Measurements from ENCODE around the gene CACNA1I. TPM values are rescaled to one million over a fixed set of nuclear protein-coding genes. Genes with fewer than 3 reads are reported as not detected.

The CACNA1I gene
- total RNA-seq, 1 experiment from 2014 or later, result 2.1 TPM

DNA sequence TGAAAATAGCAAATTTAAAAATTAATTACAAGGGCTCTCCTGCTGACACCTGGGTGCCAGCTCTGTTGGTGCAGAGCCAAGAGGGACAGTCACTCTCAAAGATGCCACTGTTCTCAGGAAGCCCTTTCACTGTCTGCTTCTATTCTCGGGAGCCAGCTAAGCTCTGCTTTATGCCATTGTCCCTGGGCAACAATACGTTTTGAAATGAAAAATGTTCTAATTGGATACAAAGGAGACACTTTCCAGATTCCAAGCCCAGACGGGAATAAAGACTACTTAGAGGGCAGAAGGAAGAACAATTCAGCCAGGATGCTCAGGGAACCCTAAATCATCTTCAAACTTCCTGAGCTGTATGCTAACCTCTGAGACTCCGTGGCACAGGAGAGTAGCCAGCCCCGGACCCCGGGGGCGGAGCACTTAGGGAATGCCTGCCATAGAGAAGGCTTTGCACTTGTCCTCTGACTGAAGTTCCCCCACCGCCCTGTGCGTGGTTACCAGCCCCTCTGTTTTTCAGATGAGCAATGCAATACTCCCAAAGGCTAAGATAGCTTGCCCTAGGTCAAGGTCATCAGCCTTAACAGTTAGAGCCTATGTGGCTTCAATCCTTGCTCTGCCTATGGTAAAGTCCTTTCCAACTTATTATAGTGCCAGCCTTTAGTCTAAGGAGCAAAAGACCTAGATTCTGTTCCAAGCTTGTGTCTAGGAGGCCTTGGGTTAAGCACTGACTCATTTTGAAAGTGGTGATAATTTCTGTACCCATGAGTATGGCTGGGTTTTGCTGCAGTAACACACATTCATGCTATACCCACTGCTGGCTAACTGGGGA lies 150.9 kb downstream of the CACNA1I start:
- ChIA-PET CTCF (interaction anchor here (0.8 kb wide), 1 partner anchor 11 kb away, joined by 3 read pairs; no protein-coding TSS in a partner anchor), POLR2A (no interaction called here)
- Mint-ChIP-seq H3K4me1 (peaks cover 12% of the 10 kb centered on the region), H3K4me3 (no peak overlapping the region), H3K27ac (no peak overlapping the region), H3K36me3 (no peaks in the 10 kb centered on the region), H3K9me3 (no peaks in the 10 kb centered on the region), H3K27me3 (ENCODE audit: low read depth) (no peaks in the 10 kb centered on the region)
- no peak for DNase-seq (ENCODE audit: low spot score)
- no peak for ATAC-seq
- TF ChIP-seq EMX1 (CRISPR knock-in tag; IDR thresholded peaks at IDR 0.05) (no peak), MXD4 (CRISPR knock-in tag; IDR thresholded peaks at IDR 0.05; ENCODE audit: borderline replicate concordance) (no peak), CREM (CRISPR knock-in tag; IDR thresholded peaks at IDR 0.05) (no peak), ZNF396 (CRISPR knock-in tag; IDR thresholded peaks at IDR 0.05; ENCODE audit: borderline replicate concordance) (no peak), ZNF423 (CRISPR knock-in tag; IDR thresholded peaks at IDR 0.05) (no peak), OVOL2 (CRISPR knock-in tag; IDR thresholded peaks at IDR 0.05; ENCODE audit: borderline replicate concordance) (no peak)
- TF ChIP-seq, protein P1, sequence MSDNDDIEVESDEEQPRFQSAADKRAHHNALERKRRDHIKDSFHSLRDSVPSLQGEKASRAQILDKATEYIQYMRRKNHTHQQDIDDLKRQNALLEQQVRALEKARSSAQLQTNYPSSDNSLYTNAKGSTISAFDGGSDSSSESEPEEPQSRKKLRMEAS (CRISPR knock-in tag; IDR thresholded peaks at IDR 0.05), result no peak
- TF ChIP-seq, protein P2, sequence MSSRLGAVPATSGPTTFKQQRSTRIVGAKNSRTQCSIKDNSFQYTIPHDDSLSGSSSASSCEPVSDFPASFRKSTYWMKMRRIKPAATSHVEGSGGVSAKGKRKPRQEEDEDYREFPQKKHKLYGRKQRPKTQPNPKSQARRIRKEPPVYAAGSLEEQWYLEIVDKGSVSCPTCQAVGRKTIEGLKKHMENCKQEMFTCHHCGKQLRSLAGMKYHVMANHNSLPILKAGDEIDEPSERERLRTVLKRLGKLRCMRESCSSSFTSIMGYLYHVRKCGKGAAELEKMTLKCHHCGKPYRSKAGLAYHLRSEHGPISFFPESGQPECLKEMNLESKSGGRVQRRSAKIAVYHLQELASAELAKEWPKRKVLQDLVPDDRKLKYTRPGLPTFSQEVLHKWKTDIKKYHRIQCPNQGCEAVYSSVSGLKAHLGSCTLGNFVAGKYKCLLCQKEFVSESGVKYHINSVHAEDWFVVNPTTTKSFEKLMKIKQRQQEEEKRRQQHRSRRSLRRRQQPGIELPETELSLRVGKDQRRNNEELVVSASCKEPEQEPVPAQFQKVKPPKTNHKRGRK (CRISPR knock-in tag; IDR thresholded peaks at IDR 0.05; ENCODE audit: borderline replicate concordance), result no peak
- TF ChIP-seq, protein P3, sequence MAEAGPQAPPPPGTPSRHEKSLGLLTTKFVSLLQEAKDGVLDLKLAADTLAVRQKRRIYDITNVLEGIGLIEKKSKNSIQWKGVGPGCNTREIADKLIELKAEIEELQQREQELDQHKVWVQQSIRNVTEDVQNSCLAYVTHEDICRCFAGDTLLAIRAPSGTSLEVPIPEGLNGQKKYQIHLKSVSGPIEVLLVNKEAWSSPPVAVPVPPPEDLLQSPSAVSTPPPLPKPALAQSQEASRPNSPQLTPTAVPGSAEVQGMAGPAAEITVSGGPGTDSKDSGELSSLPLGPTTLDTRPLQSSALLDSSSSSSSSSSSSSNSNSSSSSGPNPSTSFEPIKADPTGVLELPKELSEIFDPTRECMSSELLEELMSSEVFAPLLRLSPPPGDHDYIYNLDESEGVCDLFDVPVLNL (CRISPR knock-in tag; IDR thresholded peaks at IDR 0.05; ENCODE audit: borderline replicate concordance, low read depth), result no peak
- TF ChIP-seq, protein P4, sequence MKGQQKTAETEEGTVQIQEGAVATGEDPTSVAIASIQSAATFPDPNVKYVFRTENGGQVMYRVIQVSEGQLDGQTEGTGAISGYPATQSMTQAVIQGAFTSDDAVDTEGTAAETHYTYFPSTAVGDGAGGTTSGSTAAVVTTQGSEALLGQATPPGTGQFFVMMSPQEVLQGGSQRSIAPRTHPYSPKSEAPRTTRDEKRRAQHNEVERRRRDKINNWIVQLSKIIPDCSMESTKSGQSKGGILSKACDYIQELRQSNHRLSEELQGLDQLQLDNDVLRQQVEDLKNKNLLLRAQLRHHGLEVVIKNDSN (CRISPR knock-in tag; IDR thresholded peaks at IDR 0.05), result no peak

DNA sequence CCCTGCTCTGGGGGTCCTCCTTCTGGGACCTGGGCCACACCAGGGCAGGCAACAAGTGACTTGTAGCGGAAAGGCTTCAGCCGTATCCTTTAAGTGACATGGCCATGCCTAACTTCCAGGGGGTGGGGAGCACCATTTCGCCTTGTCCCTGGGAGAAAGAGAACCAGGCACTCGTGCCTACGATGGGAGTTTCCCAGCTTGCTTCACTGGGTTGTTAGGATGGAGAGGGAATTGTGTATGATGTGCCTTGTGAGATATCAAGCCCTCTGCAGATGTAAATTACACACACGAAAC lies 151.4 kb downstream of the CACNA1I start:
- Mint-ChIP-seq H3K4me1 (peaks cover 12% of the 10 kb centered on the region), H3K27ac (no peak overlapping the region), H3K36me3 (no peaks in the 10 kb centered on the region), H3K4me3 (no peak overlapping the region), H3K27me3 (ENCODE audit: low read depth) (no peaks in the 10 kb centered on the region), H3K9me3 (no peaks in the 10 kb centered on the region)
- ChIA-PET POLR2A (no interaction called here), CTCF (interaction anchor here (0.8 kb wide), 1 partner anchor 10 kb away, joined by 3 read pairs; no protein-coding TSS in a partner anchor)
- TF ChIP-seq HMGA2 (CRISPR knock-in tag; IDR thresholded peaks at IDR 0.05), result no peak
- TF ChIP-seq GTF2I (CRISPR knock-in tag; conservative IDR thresholded peaks at IDR 0.05), result no peak
- TF ChIP-seq, protein P5, sequence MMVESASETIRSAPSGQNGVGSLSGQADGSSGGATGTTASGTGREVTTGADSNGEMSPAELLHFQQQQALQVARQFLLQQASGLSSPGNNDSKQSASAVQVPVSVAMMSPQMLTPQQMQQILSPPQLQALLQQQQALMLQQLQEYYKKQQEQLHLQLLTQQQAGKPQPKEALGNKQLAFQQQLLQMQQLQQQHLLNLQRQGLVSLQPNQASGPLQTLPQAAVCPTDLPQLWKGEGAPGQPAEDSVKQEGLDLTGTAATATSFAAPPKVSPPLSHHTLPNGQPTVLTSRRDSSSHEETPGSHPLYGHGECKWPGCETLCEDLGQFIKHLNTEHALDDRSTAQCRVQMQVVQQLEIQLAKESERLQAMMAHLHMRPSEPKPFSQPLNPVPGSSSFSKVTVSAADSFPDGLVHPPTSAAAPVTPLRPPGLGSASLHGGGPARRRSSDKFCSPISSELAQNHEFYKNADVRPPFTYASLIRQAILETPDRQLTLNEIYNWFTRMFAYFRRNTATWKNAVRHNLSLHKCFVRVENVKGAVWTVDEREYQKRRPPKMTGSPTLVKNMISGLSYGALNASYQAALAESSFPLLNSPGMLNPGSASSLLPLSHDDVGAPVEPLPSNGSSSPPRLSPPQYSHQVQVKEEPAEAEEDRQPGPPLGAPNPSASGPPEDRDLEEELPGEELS (CRISPR knock-in tag; IDR thresholded peaks at IDR 0.05), result no peak
- no peak for TF ChIP-seq IRF2 (CRISPR knock-in tag; IDR thresholded peaks at IDR 0.05; ENCODE audit: borderline replicate concordance, low read depth)
- TF ChIP-seq, protein P6, sequence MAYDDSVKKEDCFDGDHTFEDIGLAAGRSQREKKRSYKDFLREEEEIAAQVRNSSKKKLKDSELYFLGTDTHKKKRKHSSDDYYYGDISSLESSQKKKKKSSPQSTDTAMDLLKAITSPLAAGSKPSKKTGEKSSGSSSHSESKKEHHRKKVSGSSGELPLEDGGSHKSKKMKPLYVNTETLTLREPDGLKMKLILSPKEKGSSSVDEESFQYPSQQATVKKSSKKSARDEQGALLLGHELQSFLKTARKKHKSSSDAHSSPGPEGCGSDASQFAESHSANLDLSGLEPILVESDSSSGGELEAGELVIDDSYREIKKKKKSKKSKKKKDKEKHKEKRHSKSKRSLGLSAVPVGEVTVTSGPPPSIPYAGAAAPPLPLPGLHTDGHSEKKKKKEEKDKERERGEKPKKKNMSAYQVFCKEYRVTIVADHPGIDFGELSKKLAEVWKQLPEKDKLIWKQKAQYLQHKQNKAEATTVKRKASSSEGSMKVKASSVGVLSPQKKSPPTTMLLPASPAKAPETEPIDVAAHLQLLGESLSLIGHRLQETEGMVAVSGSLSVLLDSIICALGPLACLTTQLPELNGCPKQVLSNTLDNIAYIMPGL (CRISPR knock-in tag; IDR thresholded peaks at IDR 0.05), result no peak
- no peak for TF ChIP-seq FOXP1 (CRISPR knock-in tag; IDR thresholded peaks at IDR 0.05; ENCODE audit: borderline replicate concordance)
- TF ChIP-seq ELF4 (CRISPR knock-in tag; IDR thresholded peaks at IDR 0.05; ENCODE audit: low read depth), result no peak
- TF ChIP-seq, protein P7, sequence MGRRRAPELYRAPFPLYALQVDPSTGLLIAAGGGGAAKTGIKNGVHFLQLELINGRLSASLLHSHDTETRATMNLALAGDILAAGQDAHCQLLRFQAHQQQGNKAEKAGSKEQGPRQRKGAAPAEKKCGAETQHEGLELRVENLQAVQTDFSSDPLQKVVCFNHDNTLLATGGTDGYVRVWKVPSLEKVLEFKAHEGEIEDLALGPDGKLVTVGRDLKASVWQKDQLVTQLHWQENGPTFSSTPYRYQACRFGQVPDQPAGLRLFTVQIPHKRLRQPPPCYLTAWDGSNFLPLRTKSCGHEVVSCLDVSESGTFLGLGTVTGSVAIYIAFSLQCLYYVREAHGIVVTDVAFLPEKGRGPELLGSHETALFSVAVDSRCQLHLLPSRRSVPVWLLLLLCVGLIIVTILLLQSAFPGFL (CRISPR knock-in tag; IDR thresholded peaks at IDR 0.05; ENCODE audit: borderline replicate concordance), result no peak
- no peak for ATAC-seq
- no peak for DNase-seq (ENCODE audit: low spot score)
